Osteoblast (primary cell): Measurements from ENCODE around the gene CABP1. TPM values are rescaled to one million over a fixed set of nuclear protein-coding genes. Genes with fewer than 3 reads are reported as not detected.

Experiments
- DNase-seq: peaks from one replicate; pipeline ENCODE4 v3.0.0; 2011; ENCODE audit warnings: low spot score, mixed read lengths; ENCODE audit not compliant: insufficient read length; ENCODE audit errors: missing footprints
- H2AFZ ChIP-seq: 2 replicates; pipeline ENCODE4 v1.6.0; 2011; ENCODE audit warnings: mild to moderate bottlenecking, low read length
- H3K27ac ChIP-seq: 2 replicates; pipeline ENCODE4 v1.5.1; 2011; ENCODE audit warnings: mild to moderate bottlenecking, low read depth, low read length, moderate library complexity
- H3K27me3 ChIP-seq: 2 replicates; pipeline ENCODE4 v1.6.0; 2012; ENCODE audit warnings: mild to moderate bottlenecking, control low read depth, inconsistent platforms, low read length, moderate library complexity; ENCODE audit not compliant: insufficient read depth
- H3K36me3 ChIP-seq: 2 replicates; pipeline ENCODE4 v1.5.1; 2011; ENCODE audit warnings: mild to moderate bottlenecking, low read length, control low read depth, moderate library complexity; ENCODE audit not compliant: insufficient read depth
- H3K4me1 ChIP-seq: 2 replicates; pipeline ENCODE4 v1.5.1; 2011; ENCODE audit warnings: mild to moderate bottlenecking, low read length, control low read depth, moderate library complexity; ENCODE audit not compliant: insufficient read depth
- H3K4me2 ChIP-seq: 2 replicates; pipeline ENCODE4 v1.6.0; 2011; ENCODE audit warnings: mild to moderate bottlenecking, low read length; ENCODE audit not compliant: insufficient read depth
- H3K4me3 ChIP-seq: fragments of 200-600 bp; sonication (generic); 3 replicates; pipeline ENCODE4 v1.5.1; 2012; ENCODE audit warnings: mild to moderate bottlenecking, low read length, inconsistent platforms; ENCODE audit not compliant: insufficient read depth
- H3K79me2 ChIP-seq: 2 replicates; pipeline ENCODE4 v1.6.0; 2012; ENCODE audit warnings: mild to moderate bottlenecking, low read length, control low read depth, inconsistent platforms; ENCODE audit not compliant: insufficient read depth
- H3K9me3 ChIP-seq: 2 replicates; pipeline ENCODE4 v1.5.1; 2011; ENCODE audit warnings: low read depth, low read length, control low read depth
- H4K20me1 ChIP-seq: 2 replicates; pipeline ENCODE4 v1.6.0; 2012; ENCODE audit warnings: mild to moderate bottlenecking, low read length, control low read depth; ENCODE audit not compliant: insufficient read depth
- total RNA-seq: library from RNA; depleted of rRNA; stranded (reverse); fragments of >200 nt; gene quantifications from 2 replicates; pipeline ENCODE4 v1.2.3, GENCODE V29; 2012
- TF ChIP-seq, protein P1 (sequence below): IDR thresholded peaks from 2 replicates; pipeline ENCODE4 v1.5.1; 2011; ENCODE audit warnings: mild to moderate bottlenecking, low read depth, low read length, moderate library complexity; ENCODE audit errors: extremely low read depth

The CABP1 gene
- total RNA-seq, 1 donor = not detected

- Histone ChIP-seq H3K36me3 (peaks cover 26% of the 10 kb centered on the region), H3K79me2 (peaks cover 5% of the 10 kb centered on the region), H3K4me3 (no peak overlapping the region), H3K4me1 (no peaks in the 10 kb centered on the region), H3K27ac (no peak overlapping the region), H3K9me3 (no peaks in the 10 kb centered on the region), H4K20me1 (peaks cover 5% of the 10 kb centered on the region), H2AFZ (no peak overlapping the region), H3K4me2 (no peak overlapping the region), H3K27me3 (no peaks in the 10 kb centered on the region)
- no peak for DNase-seq
- TF ChIP-seq, protein P1, sequence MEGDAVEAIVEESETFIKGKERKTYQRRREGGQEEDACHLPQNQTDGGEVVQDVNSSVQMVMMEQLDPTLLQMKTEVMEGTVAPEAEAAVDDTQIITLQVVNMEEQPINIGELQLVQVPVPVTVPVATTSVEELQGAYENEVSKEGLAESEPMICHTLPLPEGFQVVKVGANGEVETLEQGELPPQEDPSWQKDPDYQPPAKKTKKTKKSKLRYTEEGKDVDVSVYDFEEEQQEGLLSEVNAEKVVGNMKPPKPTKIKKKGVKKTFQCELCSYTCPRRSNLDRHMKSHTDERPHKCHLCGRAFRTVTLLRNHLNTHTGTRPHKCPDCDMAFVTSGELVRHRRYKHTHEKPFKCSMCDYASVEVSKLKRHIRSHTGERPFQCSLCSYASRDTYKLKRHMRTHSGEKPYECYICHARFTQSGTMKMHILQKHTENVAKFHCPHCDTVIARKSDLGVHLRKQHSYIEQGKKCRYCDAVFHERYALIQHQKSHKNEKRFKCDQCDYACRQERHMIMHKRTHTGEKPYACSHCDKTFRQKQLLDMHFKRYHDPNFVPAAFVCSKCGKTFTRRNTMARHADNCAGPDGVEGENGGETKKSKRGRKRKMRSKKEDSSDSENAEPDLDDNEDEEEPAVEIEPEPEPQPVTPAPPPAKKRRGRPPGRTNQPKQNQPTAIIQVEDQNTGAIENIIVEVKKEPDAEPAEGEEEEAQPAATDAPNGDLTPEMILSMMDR = no peak
Measured at GRCh38 chr12:120705618-120706017, 65.2 kb downstream of the CABP1 start.

DNA sequence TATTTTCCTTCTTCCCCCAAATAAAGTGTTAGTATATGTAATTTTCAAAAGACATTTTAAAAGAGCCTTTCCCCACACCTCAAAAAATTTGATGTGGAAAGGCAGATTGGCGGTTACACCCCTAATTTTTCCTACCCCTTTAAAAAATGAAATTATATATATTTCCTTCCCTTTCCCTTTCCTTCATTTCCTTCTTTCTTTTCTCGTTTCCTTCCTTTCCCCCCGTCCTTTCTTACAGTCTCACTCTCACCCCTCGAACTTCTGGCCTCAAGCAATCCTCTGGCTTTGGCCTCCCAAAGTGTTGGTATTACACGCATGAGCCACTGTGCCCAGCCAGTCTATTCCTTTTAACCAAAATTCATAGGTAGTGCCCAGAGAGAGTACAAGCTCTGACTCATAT, 65.6 kb downstream of the CABP1 start:
- Histone ChIP-seq H3K36me3 (peaks cover 22% of the 10 kb centered on the region), H3K4me2 (no peak overlapping the region), H3K27me3 (no peaks in the 10 kb centered on the region), H3K9me3 (no peaks in the 10 kb centered on the region), H3K4me3 (no peak overlapping the region), H2AFZ (no peak overlapping the region), H4K20me1 (peaks cover 5% of the 10 kb centered on the region), H3K4me1 (no peaks in the 10 kb centered on the region), H3K79me2 (peaks cover 9% of the 10 kb centered on the region), H3K27ac (no peak overlapping the region)
- DNase-seq = no peak
- TF ChIP-seq, protein P1 = no peak

DNA sequence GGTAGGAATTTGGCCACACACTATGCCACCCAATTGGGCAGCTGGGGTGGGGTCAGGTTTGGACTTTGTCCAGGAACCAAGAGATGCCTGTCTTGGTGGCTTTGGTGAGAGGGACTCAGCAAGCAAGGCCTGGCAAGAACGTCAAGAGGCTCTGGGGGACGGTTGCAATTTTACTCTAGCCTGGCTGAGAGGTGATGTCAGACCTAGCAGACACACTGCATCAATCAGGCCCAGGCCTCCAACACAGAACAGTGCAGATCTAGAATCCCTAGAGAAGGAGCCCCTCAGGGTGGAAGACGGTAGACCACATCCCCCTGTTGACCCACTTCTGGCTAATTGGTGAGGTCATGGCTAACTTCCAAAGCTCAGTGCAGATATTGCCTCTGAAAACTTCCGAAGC, 68.2 kb downstream of the CABP1 start:
- DNase-seq = no peak
- Histone ChIP-seq H3K27me3 (no peaks in the 10 kb centered on the region), H3K79me2 (peaks cover 27% of the 10 kb centered on the region), H3K4me3 (no peak overlapping the region), H3K9me3 (no peaks in the 10 kb centered on the region), H3K27ac (no peak overlapping the region), H4K20me1 (peaks cover 9% of the 10 kb centered on the region), H2AFZ (no peak overlapping the region), H3K4me2 (no peak overlapping the region), H3K36me3 (peaks cover 9% of the 10 kb centered on the region), H3K4me1 (peaks cover 11% of the 10 kb centered on the region)
- TF ChIP-seq, protein P1 = no peak

- TF ChIP-seq, protein P1 = no peak
Measured at GRCh38 chr12:120710031-120710804, 69.8 kb downstream of the CABP1 start, which contains the start of gene UNC119B. Gene UNC119B (plus strand): TSS chr12:120710458. CDS start chr12:120710475, 17 bp downstream.

More at GRCh38 chr12:120710031-120710804, 69.8 kb downstream of the CABP1 start, which contains the start of gene UNC119B:
- Histone ChIP-seq H3K27me3 (no peaks in the 10 kb centered on the region), H3K4me2 (peak within 1 kb of the TSS; percentile 91), H3K27ac (peak within 1 kb of the TSS; percentile 45), H3K4me1 (peaks cover 11% of the 10 kb centered on the region), H4K20me1 (peaks cover 11% of the 10 kb centered on the region), H3K36me3 (peaks cover 16% of the 10 kb centered on the region), H3K4me3 (peak within 1 kb of the TSS; percentile 84), H2AFZ (peak within 1 kb of the TSS; percentile 87), H3K9me3 (no peaks in the 10 kb centered on the region), H3K79me2 (peaks cover 32% of the 10 kb centered on the region)
- peak; percentile 97 for DNase-seq
